ENCODE results near the gene PLCB4.
"Not testable (repeated sequence)": the region's sequence is repeated elsewhere in the genome, so short reads cannot be mapped to it uniquely, and the experiment has no call there.

PLCB4 gene

GRCh38 chr20:9148291-9148690 is 79.4 kb downstream of the PLCB4 start:
- TF ChIP-seq POLR2A (IDR thresholded peaks at IDR 0.05; ENCODE audit: low read depth, low read length), result no peak
- DNase-seq (ENCODE audit: insufficient read length, low spot score) (no peak), FAIRE-seq (no peak)

GRCh38 chr20:9149087-9149486 is 80.2 kb downstream of the PLCB4 start:
- no peak for FAIRE-seq
- TF ChIP-seq POLR2A (IDR thresholded peaks at IDR 0.05; ENCODE audit: low read depth, low read length), result no peak
- DNase-seq (ENCODE audit: insufficient read length, low spot score), result no peak

GRCh38 chr20:9149796-9150195 is 80.9 kb downstream of the PLCB4 start:
- DNase-seq (ENCODE audit: insufficient read length, low spot score) (no peak), FAIRE-seq (no peak)
- TF ChIP-seq POLR2A (IDR thresholded peaks at IDR 0.05; ENCODE audit: low read depth, low read length), result no peak

- no peak for DNase-seq (ENCODE audit: insufficient read length, low spot score)
- no peak for FAIRE-seq
- TF ChIP-seq POLR2A (IDR thresholded peaks at IDR 0.05; ENCODE audit: low read depth, low read length), result no peak
These were observed 81.8 kb downstream of the PLCB4 start for GRCh38 chr20:9150679-9151078.

GRCh38 chr20:9152139-9152538 is 83.3 kb downstream of the PLCB4 start:
- not testable (repeated sequence) for FAIRE-seq; DNase-seq (ENCODE audit: insufficient read length, low spot score)

- TF ChIP-seq POLR2A (IDR thresholded peaks at IDR 0.05; ENCODE audit: low read depth, low read length), result no peak
- no peak for FAIRE-seq
- no peak for DNase-seq (ENCODE audit: insufficient read length, low spot score)
These were observed 85.7 kb downstream of the PLCB4 start for GRCh38 chr20:9154464-9155024.

GRCh38 chr20:9156529-9157280 is 87.8 kb downstream of the PLCB4 start:
- no peak for DNase-seq (ENCODE audit: insufficient read length, low spot score)
- no peak for FAIRE-seq
- no peak for TF ChIP-seq POLR2A (IDR thresholded peaks at IDR 0.05; ENCODE audit: low read depth, low read length)

GRCh38 chr20:9160331-9160730 is 91.4 kb downstream of the PLCB4 start:
- TF ChIP-seq POLR2A (IDR thresholded peaks at IDR 0.05; ENCODE audit: low read depth, low read length), result no peak
- DNase-seq (ENCODE audit: insufficient read length, low spot score), result no peak
- FAIRE-seq, result no peak

- no peak for TF ChIP-seq POLR2A (IDR thresholded peaks at IDR 0.05; ENCODE audit: low read depth, low read length)
- DNase-seq (ENCODE audit: insufficient read length, low spot score) (no peak), FAIRE-seq (no peak)
These were observed 91.9 kb downstream of the PLCB4 start for GRCh38 chr20:9160757-9161156.

- TF ChIP-seq POLR2A (IDR thresholded peaks at IDR 0.05; ENCODE audit: low read depth, low read length), result no peak
- FAIRE-seq (no peak), DNase-seq (ENCODE audit: insufficient read length, low spot score) (no peak)
These were observed 92.4 kb downstream of the PLCB4 start for GRCh38 chr20:9161311-9161710.

- TF ChIP-seq POLR2A (IDR thresholded peaks at IDR 0.05; ENCODE audit: low read depth, low read length), result no peak
- no peak for FAIRE-seq
- DNase-seq (ENCODE audit: insufficient read length, low spot score), result no peak
These were observed 94.4 kb downstream of the PLCB4 start for GRCh38 chr20:9163251-9163650.

- TF ChIP-seq POLR2A (IDR thresholded peaks at IDR 0.05; ENCODE audit: low read depth, low read length), result no peak
- DNase-seq (ENCODE audit: insufficient read length, low spot score) (no peak), FAIRE-seq (no peak)
These were observed 95.1 kb downstream of the PLCB4 start for GRCh38 chr20:9163995-9164394.

GRCh38 chr20:9165261-9165660 is 96.4 kb downstream of the PLCB4 start:
- no peak for DNase-seq (ENCODE audit: insufficient read length, low spot score)

GRCh38 chr20:9166153-9166780 is 97.4 kb downstream of the PLCB4 start:
- no peak for DNase-seq (ENCODE audit: insufficient read length, low spot score)
- TF ChIP-seq POLR2A (IDR thresholded peaks at IDR 0.05; ENCODE audit: low read depth, low read length), result no peak
- FAIRE-seq, result no peak

More at GRCh38 chr20:9165261-9165660, 96.4 kb downstream of the PLCB4 start:
- FAIRE-seq, result no peak
- no peak for TF ChIP-seq POLR2A (IDR thresholded peaks at IDR 0.05; ENCODE audit: low read depth, low read length)

GRCh38 chr20:9169409-9169808 is 100.5 kb downstream of the PLCB4 start:
- TF ChIP-seq POLR2A (IDR thresholded peaks at IDR 0.05; ENCODE audit: low read depth, low read length), result no peak
- no peak for DNase-seq (ENCODE audit: insufficient read length, low spot score)
- FAIRE-seq, result no peak
